Activated CD4-positive, alpha-beta T cell treated with anti-CD3 and anti-CD28 coated beads, Interleukin-2, amount 50 U/mL, for 24 hours (primary cell): ENCODE data around the gene MRPL22.
A peak's percentile ranks its signal among the peaks of the same experiment; 100 is the strongest.
"Not testable (repeated sequence)": the region's sequence is repeated elsewhere in the genome, so short reads cannot be mapped to it uniquely, and the experiment has no call there.

Experiments
- DNase-seq, 2 donors: peaks; one replicate each; pipeline ENCODE4 v3.0.0-alpha.2; 2020; ENCODE audit warnings: low read depth in 1 of 2, low spot score in 1 of 2

Gene MRPL22

GRCh38 chr5:154940772-154941620 is at the start of gene MRPL22:
Gene MRPL22, plus strand, starts transcription at chr5:154941073. Its CDS starts 38 bp downstream, at chr5:154941111.
- DNase-seq: peak; percentile 91 to 95

- no peak for DNase-seq
Measured at GRCh38 chr5:154892369-154892771, 48.5 kb upstream of the MRPL22 start.

- DNase-seq: no peak
Measured at GRCh38 chr5:154893381-154893780, 47.5 kb upstream of the MRPL22 start.

- no peak for DNase-seq
Measured at GRCh38 chr5:154895606-154896561, 45.0 kb upstream of the MRPL22 start.

GRCh38 chr5:154896562-154897165 is 44.2 kb upstream of the MRPL22 start:
- no peak for DNase-seq

GRCh38 chr5:154898210-154898609 is 42.7 kb upstream of the MRPL22 start:
- DNase-seq: no peak

- DNase-seq: no peak
Measured at GRCh38 chr5:154899151-154899816, 41.6 kb upstream of the MRPL22 start.

GRCh38 chr5:154900066-154900465 is 40.8 kb upstream of the MRPL22 start:
- no peak for DNase-seq

GRCh38 chr5:154901276-154901675 is 39.6 kb upstream of the MRPL22 start:
- DNase-seq: no peak

- DNase-seq: no peak
Measured at GRCh38 chr5:154901913-154902312, 39.0 kb upstream of the MRPL22 start.

GRCh38 chr5:154905601-154906000 is 35.3 kb upstream of the MRPL22 start:
- not testable (repeated sequence) for DNase-seq

GRCh38 chr5:154916874-154917273 is 24.0 kb upstream of the MRPL22 start:
- no peak for DNase-seq

GRCh38 chr5:154917757-154918156 is 23.1 kb upstream of the MRPL22 start:
- no peak for DNase-seq

GRCh38 chr5:154923441-154924430 is 17.1 kb upstream of the MRPL22 start:
- DNase-seq: no peak

- DNase-seq: no peak
Measured at GRCh38 chr5:154933537-154933936, 7.3 kb upstream of the MRPL22 start.

GRCh38 chr5:154934881-154935280 is 6.0 kb upstream of the MRPL22 start:
- DNase-seq: no peak

- no peak for DNase-seq
Measured at GRCh38 chr5:154937186-154937717, 3.6 kb upstream of the MRPL22 start.

- peak; percentile 66 to 74 for DNase-seq
Measured at GRCh38 chr5:154937718-154938466, 3.0 kb upstream of the MRPL22 start, which contains the start of gene GEMIN5. Gene GEMIN5, minus strand, starts transcription at chr5:154938211. Its CDS starts 78 bp downstream, at chr5:154938133.

- not testable (repeated sequence) for DNase-seq
Measured at GRCh38 chr5:154939387-154939786, 1.5 kb upstream of the MRPL22 start.
